ENCODE measurements around the gene EIF4EBP2.

EIF4EBP2 gene

DNA sequence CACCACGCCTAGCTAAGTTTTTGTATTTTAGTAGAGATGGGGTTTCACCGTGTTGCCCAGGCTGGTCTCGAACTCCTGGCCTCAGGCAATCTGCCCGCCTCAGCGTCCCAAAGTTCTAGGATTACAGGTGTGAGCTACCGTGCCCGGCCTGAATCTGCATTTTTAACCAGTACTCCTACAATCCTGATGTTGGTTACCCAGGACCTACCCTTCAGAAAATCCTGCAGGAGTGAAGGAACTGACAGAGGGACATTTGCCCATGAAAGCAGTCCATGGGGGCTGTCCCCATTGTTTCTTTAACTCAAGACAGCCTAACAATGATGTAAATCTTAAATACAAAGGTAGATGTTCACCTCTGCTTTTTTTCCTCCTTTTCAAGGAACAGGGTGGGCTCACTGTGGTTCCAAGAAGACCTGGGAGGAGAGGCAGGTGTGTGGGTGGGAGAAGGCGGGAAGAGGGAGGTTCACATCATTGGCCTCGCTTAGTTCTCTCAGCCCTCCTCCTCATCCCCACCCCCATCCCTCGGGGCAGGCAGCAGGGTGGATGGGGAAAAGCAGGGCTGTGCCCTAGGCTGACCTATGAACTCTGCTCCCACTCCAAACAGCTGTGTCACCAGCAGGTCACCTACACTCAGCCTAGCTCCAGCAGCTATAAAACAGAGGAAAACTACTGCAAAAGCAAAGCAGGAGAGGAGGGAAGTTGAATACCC lies 35.0 kb upstream of the EIF4EBP2 start:
- TF ChIP-seq, protein P1, sequence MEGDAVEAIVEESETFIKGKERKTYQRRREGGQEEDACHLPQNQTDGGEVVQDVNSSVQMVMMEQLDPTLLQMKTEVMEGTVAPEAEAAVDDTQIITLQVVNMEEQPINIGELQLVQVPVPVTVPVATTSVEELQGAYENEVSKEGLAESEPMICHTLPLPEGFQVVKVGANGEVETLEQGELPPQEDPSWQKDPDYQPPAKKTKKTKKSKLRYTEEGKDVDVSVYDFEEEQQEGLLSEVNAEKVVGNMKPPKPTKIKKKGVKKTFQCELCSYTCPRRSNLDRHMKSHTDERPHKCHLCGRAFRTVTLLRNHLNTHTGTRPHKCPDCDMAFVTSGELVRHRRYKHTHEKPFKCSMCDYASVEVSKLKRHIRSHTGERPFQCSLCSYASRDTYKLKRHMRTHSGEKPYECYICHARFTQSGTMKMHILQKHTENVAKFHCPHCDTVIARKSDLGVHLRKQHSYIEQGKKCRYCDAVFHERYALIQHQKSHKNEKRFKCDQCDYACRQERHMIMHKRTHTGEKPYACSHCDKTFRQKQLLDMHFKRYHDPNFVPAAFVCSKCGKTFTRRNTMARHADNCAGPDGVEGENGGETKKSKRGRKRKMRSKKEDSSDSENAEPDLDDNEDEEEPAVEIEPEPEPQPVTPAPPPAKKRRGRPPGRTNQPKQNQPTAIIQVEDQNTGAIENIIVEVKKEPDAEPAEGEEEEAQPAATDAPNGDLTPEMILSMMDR (conservative IDR thresholded peaks at IDR 0.05; ENCODE audit: low read depth, low read length): no peak
- no peak overlapping the region for H3K4me3 ChIP-seq (ENCODE audit: low read depth, low read length)
- no peak for DNase-seq (ENCODE audit: low read depth)

- H3K4me3 ChIP-seq (ENCODE audit: low read depth, low read length): no peak overlapping the region
- TF ChIP-seq, protein P1 (conservative IDR thresholded peaks at IDR 0.05; ENCODE audit: low read depth, low read length): no peak
- DNase-seq (ENCODE audit: low read depth): no peak
Observed at GRCh38 chr10:70369498-70370018, 34.4 kb upstream of the EIF4EBP2 start.

- H3K4me3 ChIP-seq (ENCODE audit: low read depth, low read length): no peak overlapping the region
- no peak for DNase-seq (ENCODE audit: low read depth)
Observed at GRCh38 chr10:70370766-70371165, 33.2 kb upstream of the EIF4EBP2 start.

DNA sequence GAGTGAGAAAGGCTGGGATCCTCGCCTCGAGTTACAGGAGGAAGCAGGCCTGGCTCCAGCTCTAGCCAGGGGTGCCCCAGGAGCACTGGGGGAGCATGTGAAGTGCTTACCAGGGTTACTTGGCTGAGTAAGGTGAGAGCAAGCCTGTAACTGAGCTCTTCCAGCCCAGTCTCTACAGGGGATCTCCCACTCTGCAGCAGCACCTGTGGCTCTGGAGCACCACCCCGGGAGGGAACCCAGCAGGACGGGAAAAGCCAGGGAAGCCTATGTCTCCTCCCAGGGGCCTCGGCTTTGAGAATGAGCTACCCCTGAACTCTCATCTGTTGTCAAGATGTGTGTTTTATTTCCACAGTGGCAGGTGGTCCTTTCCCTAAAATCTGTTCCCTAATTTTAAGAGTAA lies 32.1 kb upstream of the EIF4EBP2 start:
- TF ChIP-seq, protein P1 (conservative IDR thresholded peaks at IDR 0.05; ENCODE audit: low read depth, low read length): no peak
- no peak overlapping the region for H3K4me3 ChIP-seq (ENCODE audit: low read depth, low read length)
- no peak for DNase-seq (ENCODE audit: low read depth)

More at GRCh38 chr10:70370766-70371165, 33.2 kb upstream of the EIF4EBP2 start:
- TF ChIP-seq, protein P1 (conservative IDR thresholded peaks at IDR 0.05; ENCODE audit: low read depth, low read length): no peak

DNA sequence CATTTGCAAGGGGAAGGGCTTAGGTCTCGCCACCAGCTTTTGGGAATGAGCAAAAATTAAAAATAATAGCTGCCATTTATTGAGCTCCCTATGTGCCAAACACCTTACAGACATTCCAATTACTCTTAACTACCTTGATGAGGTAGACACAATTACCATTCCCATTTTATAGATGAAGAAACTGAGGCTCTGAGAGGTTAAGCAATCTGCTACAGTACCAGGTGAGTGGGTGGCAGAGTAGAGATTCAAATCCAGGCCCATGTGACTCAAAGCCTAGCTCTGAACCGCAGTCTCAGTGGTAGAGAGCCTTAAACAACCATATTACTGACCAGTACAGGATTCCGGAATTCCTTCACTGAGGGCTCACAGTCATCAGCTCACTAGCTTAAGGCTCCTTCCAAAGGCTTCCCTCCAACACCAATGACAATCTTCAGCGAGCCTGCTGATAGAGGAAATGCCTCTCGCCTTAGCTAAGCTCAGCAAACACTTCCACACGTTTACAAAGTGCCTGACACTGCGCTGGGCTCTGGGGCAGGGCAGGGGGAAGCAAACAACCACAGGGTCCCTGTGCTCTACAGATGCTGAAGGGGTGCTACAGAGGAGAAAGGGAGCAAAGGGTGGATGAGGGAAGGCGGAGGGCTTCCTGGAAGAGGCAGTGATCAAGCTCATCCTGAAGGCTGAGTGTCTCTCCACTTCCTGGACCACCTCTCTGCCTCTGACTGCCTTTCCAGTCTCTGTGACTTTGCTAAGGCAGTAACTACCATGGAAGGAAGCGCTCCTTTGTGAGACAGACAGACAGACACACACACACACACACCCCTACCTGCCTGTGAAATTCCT lies 28.9 kb upstream of the EIF4EBP2 start:
- TF ChIP-seq, protein P1 (conservative IDR thresholded peaks at IDR 0.05; ENCODE audit: low read depth, low read length): no peak
- H3K4me3 ChIP-seq (ENCODE audit: low read depth, low read length): no peak overlapping the region
- peak; percentile 66 for DNase-seq (ENCODE audit: low read depth)

GRCh38 chr10:70376436-70377378 lies 27.2 kb upstream of the EIF4EBP2 start:
- TF ChIP-seq, protein P1 (conservative IDR thresholded peaks at IDR 0.05; ENCODE audit: low read depth, low read length): no peak
- DNase-seq (ENCODE audit: low read depth): no peak
- H3K4me3 ChIP-seq (ENCODE audit: low read depth, low read length): no peak overlapping the region
